Panc1 (cell line): ENCODE data around the gene LRMDA. TPM values are rescaled to one million over a fixed set of nuclear protein-coding genes. Genes with fewer than 3 reads are reported as not detected.

Experiments used
- ATAC-seq: fragments of 200-7000 bp; cut with Tn5 transposase; 2 replicates; pipeline ENCODE4 v1.9.1; 2020; ENCODE audit warnings: mild to moderate bottlenecking, moderate library complexity
- BruUV-seq: library from RNA; stranded (reverse); fragments of 400-500 nt; replicated peaks from 2 replicates; lab custom pipeline; 2021; lab: Mats Ljungman, UMichigan
- CTCF ChIA-PET: fragments of 300-600 bp; sonication (Branson Sonifier 250); formaldehyde crosslinking; loops from one replicate; lab custom pipeline; 2022; ENCODE audit warnings: antibody characterized with exemption; lab: Charles Lee
- POLR2A ChIA-PET: fragments of 300-600 bp; sonication (Branson Sonifier 250); formaldehyde crosslinking; loops from one replicate; lab custom pipeline; 2022; ENCODE audit warnings: antibody characterized with exemption; lab: Charles Lee
- DNase-seq: peaks from one replicate; pipeline ENCODE4 v3.0.0-alpha.2; 2010; ENCODE audit warnings: low read depth, low spot score
- H3K27ac ChIP-seq: 2 replicates; pipeline ENCODE4 v1.5.1; 2011; ENCODE audit warnings: mild to moderate bottlenecking, low read length, inconsistent platforms
- H3K27me3 ChIP-seq: fragments of 200-500 bp; sonication (Bioruptor generic); 2 replicates; pipeline ENCODE4 v1.6.0; 2014; ENCODE audit warnings: low read length, inconsistent platforms; ENCODE audit not compliant: control insufficient read depth, insufficient read depth
- H3K36me3 ChIP-seq: fragments of 200-500 bp; sonication (Bioruptor generic); 2 replicates; pipeline ENCODE4 v1.5.1; 2014; ENCODE audit warnings: inconsistent platforms, mild to moderate bottlenecking, low read length, moderate library complexity; ENCODE audit not compliant: control insufficient read depth, insufficient read depth
- H3K4me1 ChIP-seq: 2 replicates; pipeline ENCODE4 v1.5.1; 2011; ENCODE audit warnings: inconsistent platforms, mild to moderate bottlenecking, low read length, moderate library complexity; ENCODE audit not compliant: control insufficient read depth, insufficient read depth
- H3K4me3 ChIP-seq, 2 experiments: 2 replicates each; pipeline ENCODE4 v1.5.1; 2011 to 2012; ENCODE audit warnings: low read depth in 2 of 2, low read length in 2 of 2, mild to moderate bottlenecking in 2 of 2, inconsistent platforms in 1 of 2, moderate library complexity in 1 of 2
- H3K9me3 ChIP-seq: fragments of 200-500 bp; sonication (Bioruptor generic); 2 replicates; pipeline ENCODE4 v1.5.1; 2014; ENCODE audit warnings: low read depth, mild to moderate bottlenecking, inconsistent platforms, low read length, moderate library complexity; ENCODE audit not compliant: control insufficient read depth, insufficient read depth
- CTCF ChIP-seq: fragments of 450-650 bp; IDR thresholded peaks from 2 replicates; pipeline ENCODE4 v1.5.1; 2017; ENCODE audit warnings: mild to moderate bottlenecking
- POLR2AphosphoS5 ChIP-seq: IDR thresholded peaks from 2 replicates; pipeline ENCODE4 v1.6.1; 2012; ENCODE audit warnings: mild to moderate bottlenecking, low read depth, low read length, moderate library complexity
- REST ChIP-seq, 2 experiments: IDR thresholded peaks; 2 replicates each; pipeline ENCODE4 v1.6.1; 2011 to 2012; ENCODE audit warnings: low read depth in 2 of 2, control low read depth in 1 of 2, low read length in 1 of 2, mild to moderate bottlenecking in 1 of 2, moderate library complexity in 1 of 2; ENCODE audit not compliant: insufficient read depth in 1 of 2
- SIN3A ChIP-seq: IDR thresholded peaks from 2 replicates; pipeline ENCODE4 v1.6.1; 2012; ENCODE audit warnings: low read depth, mild to moderate bottlenecking, low read length, moderate library complexity, borderline replicate concordance; ENCODE audit not compliant: insufficient read depth
- TCF7L2 ChIP-seq: IDR thresholded peaks from 2 replicates; pipeline ENCODE4 v1.6.1; 2011; ENCODE audit warnings: mild to moderate bottlenecking, low read depth, low read length, inconsistent platforms
- in situ Hi-C: cut with HindIII; loops from 2 replicates; pipeline ENCODE4 v1.10.0; 2016; ENCODE audit warnings: low sequenced_read_pairs, low pct_unique_long_range_greater_than_20kb
- intact Hi-C: fragments of 100-400 bp; cut with micrococcal nuclease; formaldehyde crosslinking; loops from one replicate; pipeline ENCODE4 v1.10.0; 2022; ENCODE audit not compliant: unreplicated experiment
- total RNA-seq: library from RNA; stranded (reverse); gene quantifications from one replicate; pipeline ENCODE4 v1.2.1, GENCODE V29; 2021; ENCODE audit not compliant: unreplicated experiment

The LRMDA gene
- total RNA-seq, 1 experiment from 2014 or later: 1.2 TPM

GRCh38 chr10:75408911-75409885 lies 22.2 kb upstream of the LRMDA start:
- intact Hi-C loops: loop anchor here (10.0 kb wide), 3 partner anchors 506 to 1136 kb away; no protein-coding TSS in a partner anchor
- Histone ChIP-seq H3K4me3 (peak overlapping the region; percentile 60 to 63), H3K27ac (peak overlapping the region; percentile 65), H3K9me3 (no peaks in the 10 kb centered on the region), H3K4me1 (peaks cover 22% of the 10 kb centered on the region), H3K36me3 (no peaks in the 10 kb centered on the region; the same call in 1 of the 2 replicates), H3K27me3 (peaks cover 29% of the 10 kb centered on the region)
- ChIA-PET POLR2A (interaction anchor here (0.6 to 0.7 kb wide), 2 partner anchors 621 to 1808 kb away, joined by 3 to 5 read pairs; no protein-coding TSS in a partner anchor), CTCF (no interaction called here)
- ATAC-seq: peak; percentile 55
- BruUV-seq: no TSS peak
- TF ChIP-seq REST (IDR thresholded peaks at IDR 0.05; ENCODE audit: insufficient read depth in 1 of 2, low read depth in 2 of 2, low read length in 1 of 2) (no peak), TCF7L2 (no peak), SIN3A (no peak)
- DNase-seq: no peak
- in situ Hi-C loops: no loop called here

- Histone ChIP-seq H3K27ac (no peak overlapping the region), H3K36me3 (no peaks in the 10 kb centered on the region; the same call in 1 of the 2 replicates), H3K4me3 (no peak overlapping the region), H3K27me3 (peaks cover 30% of the 10 kb centered on the region), H3K9me3 (no peaks in the 10 kb centered on the region), H3K4me1 (peaks cover 17% of the 10 kb centered on the region)
- DNase-seq (no peak), ATAC-seq (no peak)
- intact Hi-C loops (no loop called here), in situ Hi-C loops (no loop called here)
- TF ChIP-seq POLR2AphosphoS5 (no peak), CTCF (no peak), TCF7L2 (no peak), SIN3A (no peak), REST (IDR thresholded peaks at IDR 0.05; ENCODE audit: insufficient read depth in 1 of 2, low read depth in 2 of 2, low read length in 1 of 2) (no peak)
- ChIA-PET POLR2A (interaction anchor here (0.6 kb wide), 2 partner anchors 620 to 1230 kb away, joined by 4 to 5 read pairs; no protein-coding TSS in a partner anchor), CTCF (no interaction called here)
- BruUV-seq: no TSS peak
Observed at GRCh38 chr10:75410132-75411005, 21.1 kb upstream of the LRMDA start.
